Fibroblast of villous mesenchyme (primary cell): ENCODE data around the gene ZNF618. TPM values are rescaled to one million over a fixed set of nuclear protein-coding genes. Genes with fewer than 3 reads are reported as not detected.
"Not testable (repeated sequence)": the region's sequence is repeated elsewhere in the genome, so short reads cannot be mapped to it uniquely, and the experiment has no call there.

ENCODE experiments used
- DNase-seq: peaks from one replicate; pipeline ENCODE4 v3.0.0-alpha.2; 2010; ENCODE audit warnings: low read depth
- H3K4me3 ChIP-seq: 2 replicates; pipeline ENCODE4 v1.5.1; 2011; ENCODE audit warnings: low read depth, mild to moderate bottlenecking, low read length
- total RNA-seq: library from RNA; depleted of rRNA; stranded (reverse); fragments of >200 nt; gene quantifications from 2 replicates; pipeline ENCODE4 v1.2.3, GENCODE V29; 2012
- TF ChIP-seq, protein P1 (sequence below): IDR thresholded peaks from 2 replicates; pipeline ENCODE4 v1.5.1; 2012; ENCODE audit warnings: low read depth, mild to moderate bottlenecking, low read length; ENCODE audit not compliant: insufficient read depth

Gene ZNF618
- total RNA-seq, 1 donor: 12.5 TPM

DNA sequence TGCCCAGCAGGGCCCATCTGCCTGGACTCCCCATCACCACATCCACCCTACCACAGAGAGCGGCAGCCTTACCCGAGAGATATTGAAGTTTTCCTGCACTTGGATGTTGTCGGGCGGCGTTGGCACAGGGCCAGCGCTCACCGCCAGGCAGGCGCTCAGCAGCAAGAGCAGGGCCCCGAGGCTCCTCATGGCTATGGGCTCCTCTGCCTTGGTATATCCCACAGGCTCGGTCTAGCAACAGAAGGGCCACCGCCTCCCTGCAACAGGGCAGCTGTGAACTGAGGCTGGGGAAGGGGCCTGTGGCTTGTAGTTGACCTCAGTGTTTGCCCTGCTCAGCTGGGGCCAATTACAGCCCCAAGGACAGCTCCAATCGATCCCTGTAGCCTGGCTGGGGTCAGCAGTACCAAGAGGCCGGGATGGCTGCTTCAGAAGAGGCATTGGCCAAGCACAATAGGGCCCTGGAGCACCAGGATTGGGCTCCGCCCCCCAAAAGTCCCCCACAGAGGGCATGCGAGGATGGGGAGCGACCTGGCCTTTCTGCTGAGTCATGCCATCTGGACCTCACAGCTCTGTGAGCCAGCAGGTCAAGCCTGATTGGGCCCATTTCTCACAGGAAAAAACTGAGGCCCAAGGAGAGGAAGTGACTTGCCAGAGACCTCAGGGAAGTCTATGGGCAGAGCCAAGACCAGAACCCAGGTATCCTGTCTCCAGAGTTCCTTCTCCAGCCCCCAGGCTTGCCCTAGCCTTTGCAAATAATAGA is 202.1 kb downstream of the ZNF618 start, which contains the start of gene AMBP:
AMBP (minus strand) TSS at position 280 of the 760 bp plus-strand sequence; CDS start at position 189, 91 bp downstream.
- no peak within 1 kb of the TSS for H3K4me3 ChIP-seq
- TF ChIP-seq, protein P1, sequence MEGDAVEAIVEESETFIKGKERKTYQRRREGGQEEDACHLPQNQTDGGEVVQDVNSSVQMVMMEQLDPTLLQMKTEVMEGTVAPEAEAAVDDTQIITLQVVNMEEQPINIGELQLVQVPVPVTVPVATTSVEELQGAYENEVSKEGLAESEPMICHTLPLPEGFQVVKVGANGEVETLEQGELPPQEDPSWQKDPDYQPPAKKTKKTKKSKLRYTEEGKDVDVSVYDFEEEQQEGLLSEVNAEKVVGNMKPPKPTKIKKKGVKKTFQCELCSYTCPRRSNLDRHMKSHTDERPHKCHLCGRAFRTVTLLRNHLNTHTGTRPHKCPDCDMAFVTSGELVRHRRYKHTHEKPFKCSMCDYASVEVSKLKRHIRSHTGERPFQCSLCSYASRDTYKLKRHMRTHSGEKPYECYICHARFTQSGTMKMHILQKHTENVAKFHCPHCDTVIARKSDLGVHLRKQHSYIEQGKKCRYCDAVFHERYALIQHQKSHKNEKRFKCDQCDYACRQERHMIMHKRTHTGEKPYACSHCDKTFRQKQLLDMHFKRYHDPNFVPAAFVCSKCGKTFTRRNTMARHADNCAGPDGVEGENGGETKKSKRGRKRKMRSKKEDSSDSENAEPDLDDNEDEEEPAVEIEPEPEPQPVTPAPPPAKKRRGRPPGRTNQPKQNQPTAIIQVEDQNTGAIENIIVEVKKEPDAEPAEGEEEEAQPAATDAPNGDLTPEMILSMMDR: no peak
- no peak for DNase-seq

DNA sequence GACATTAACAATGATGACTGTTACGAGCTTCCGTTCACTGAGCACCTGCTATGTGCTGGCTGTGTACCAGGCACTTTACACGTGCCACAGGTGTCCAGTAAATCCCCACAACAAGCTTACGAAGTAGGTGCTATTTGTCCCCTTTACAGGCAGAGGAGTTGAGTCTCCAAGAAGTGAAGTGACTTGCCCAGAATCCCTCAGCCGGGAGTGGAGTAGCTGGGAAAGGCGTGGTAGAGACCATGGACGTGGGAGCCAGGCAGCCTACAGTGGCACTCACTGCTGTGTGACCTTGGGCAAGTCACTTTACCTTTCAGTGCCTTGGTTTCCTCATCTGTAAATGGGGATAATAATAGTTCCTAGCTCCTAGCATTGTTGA is 202.7 kb downstream of the ZNF618 start:
- DNase-seq: no peak
- H3K4me3 ChIP-seq: no peak overlapping the region
- TF ChIP-seq, protein P1: no peak

DNA sequence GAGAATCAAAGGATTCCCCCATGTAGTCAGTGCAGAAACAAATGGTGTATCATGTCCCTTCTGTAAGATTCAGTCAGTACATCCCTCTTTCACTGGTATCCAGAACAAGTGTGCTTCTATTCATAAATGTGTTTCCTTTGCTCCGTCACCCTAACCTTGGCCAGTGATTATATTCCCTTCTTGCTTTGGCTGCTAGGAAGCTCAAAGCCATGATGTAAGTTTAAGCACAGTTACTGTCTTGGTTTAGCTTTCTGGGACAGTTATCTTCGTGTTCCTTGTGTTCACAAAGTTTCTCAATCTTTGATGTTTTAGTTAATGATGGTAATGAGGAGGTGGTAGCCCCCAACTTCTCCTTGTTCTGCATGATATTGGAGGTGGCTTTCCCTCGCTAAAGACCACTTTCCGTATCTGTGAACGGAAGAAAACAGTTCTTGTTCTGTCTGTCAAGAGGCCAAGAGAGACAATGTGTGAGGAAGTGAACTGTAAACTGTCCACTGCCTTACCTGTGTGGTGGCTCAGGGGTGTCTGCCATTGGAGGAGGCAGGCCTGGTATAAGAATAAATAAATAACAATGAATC is 204.2 kb downstream of the ZNF618 start:
- TF ChIP-seq, protein P1: no peak

DNA sequence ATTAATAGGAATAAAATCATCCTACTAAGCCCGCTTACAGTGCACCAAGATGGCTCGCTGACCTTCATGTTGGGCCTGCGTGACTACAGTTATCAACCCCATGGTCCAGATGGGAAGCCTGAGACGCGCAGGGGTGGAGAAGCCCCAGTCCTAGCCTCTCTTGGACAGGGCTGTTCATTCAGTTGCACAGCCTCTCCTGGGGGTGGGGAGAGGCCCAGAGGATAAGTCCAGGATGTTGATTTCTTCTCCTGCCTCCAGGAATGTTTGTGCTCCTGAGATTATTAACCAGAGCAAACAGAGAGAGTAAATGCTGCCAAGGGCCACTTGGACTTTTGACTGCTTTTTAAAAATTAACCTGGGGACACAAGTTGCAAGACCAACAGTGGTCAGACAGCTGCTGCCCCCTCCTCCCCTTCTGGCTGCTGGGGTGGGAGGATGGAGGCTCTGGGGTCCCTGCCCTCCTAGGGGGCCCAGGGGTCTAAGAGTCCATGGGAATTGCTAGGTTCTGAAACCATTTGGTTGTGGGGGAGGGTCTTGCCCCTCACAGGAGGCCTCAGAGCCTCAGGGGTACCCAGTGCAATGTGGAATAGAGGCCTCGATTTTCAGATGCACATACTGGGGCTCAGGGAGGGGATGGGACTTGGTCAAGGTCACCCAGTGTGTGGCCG is 204.8 kb downstream of the ZNF618 start:
- H3K4me3 ChIP-seq: no peak overlapping the region
- TF ChIP-seq, protein P1: no peak
- no peak for DNase-seq

More for the DNA sequence above, 204.2 kb downstream of the ZNF618 start:
- DNase-seq: no peak
- no peak overlapping the region for H3K4me3 ChIP-seq

DNA sequence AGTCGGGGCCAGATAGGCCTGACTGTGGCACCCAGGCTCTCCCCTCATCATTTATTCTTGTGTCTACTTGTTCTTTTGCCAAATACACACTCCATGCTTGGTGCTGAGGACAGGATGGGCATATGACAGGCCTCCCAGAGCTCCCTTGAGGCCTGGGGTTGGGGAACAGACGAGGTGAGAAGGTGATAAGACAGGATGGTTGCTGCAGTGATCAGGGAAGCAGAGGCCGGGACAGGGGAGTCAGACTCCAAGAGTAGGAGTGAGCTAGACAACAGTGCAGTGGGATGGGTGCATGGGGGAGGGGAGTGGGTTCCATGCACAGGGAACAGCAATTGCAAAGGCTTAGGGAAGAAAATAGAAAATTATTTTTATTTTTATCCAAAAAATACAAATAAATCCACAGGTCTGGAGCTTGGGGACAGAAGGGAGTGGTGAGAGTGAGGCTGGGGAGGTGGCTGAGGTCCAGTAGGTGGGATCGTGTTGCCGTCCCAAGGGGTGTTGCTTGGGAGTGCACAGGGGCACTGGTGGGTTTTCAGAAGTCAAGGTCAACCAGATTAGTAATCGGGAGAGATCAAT is 205.4 kb downstream of the ZNF618 start:
- H3K4me3 ChIP-seq: no peak overlapping the region
- no peak for DNase-seq
- TF ChIP-seq, protein P1: no peak

DNA sequence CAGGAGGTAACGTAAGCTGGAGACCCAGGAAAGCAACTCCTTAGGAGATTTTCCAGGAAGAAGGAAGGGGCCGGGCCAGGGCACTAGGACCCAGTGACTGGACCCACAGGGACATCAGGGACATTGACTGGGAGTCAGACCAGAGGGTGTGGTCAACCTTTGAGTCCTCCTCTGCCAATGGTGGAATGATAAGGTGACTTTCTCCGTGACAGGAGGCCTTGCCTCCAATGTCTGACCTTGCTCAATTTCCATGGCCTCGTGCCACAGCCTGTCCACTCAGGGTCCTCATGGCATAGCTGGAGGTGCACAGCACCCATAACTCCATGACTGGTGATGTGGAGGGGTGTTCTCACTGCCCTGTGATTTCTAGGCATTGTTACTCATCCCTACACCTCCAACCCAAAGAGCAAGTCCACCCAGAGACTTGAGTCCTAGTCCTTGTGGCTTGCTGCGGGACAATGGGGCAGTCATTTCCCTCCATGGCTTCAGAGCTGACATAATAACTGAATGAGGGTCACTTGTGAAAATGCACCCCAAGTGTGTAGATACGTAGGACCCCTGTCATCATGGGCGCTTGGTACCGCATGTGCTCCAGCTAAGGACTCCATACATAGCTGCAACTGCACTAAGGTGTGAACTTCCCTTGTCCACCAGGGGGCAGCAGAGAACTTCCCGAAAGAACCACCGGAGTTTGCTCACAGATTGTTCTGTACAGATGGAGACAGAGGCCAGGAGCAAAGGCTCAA is 206.1 kb downstream of the ZNF618 start:
- peak; percentile 87 for DNase-seq
- no peak overlapping the region for H3K4me3 ChIP-seq
- TF ChIP-seq, protein P1: peak; percentile 90

DNA sequence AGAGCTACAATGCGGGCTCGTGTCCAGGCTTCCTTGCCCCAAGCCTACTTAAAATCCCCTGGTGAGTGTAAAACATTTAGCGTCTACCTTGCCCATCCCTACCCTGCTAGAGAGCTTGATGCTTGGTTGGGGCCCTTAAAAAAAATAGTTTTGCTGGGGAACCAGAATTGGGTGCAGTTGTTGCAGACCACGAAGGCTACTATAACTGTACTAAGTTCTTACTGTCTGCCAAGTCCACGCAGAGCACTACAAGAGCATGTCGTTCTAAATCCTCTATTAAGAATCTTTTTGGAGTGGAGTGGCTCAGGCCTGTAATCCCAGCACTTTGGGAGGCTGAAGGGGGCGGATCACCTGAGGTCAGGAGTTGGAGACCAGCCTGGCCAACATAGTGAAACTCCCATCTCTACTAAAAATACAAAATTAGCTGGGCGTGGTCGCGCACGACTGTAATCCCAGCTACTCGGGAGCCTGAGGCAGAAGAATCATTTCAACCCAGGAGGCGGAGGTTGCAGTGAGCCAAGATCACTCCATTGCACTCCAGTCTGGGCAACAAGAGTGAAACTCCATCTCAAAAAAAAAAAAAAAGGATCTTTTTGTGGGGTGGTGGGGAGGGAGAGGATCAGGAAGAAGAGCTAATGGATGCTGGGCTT is 206.8 kb downstream of the ZNF618 start:
- DNase-seq, H3K4me3 ChIP-seq: not testable (repeated sequence)
